Hematopoietic multipotent progenitor cell treated with erythropoietin and hydrocortisone succinate and interleukin-3 and kit ligand, for 8 days (in vitro differentiated cells): ENCODE results near the gene ANK2.
"Not testable (repeated sequence)": the region's sequence is repeated elsewhere in the genome, so short reads cannot be mapped to it uniquely, and the experiment has no call there.

Experiments used
- DNase-seq: peaks from one replicate; pipeline ENCODE4 v3.0.0-alpha.2; 2015

ANK2 gene

GRCh38 chr4:113222471-113222870 is 173.0 kb downstream of the ANK2 start:
- no peak for DNase-seq

- DNase-seq, result no peak
Observed at GRCh38 chr4:113223001-113223400, 173.5 kb downstream of the ANK2 start.

GRCh38 chr4:113232194-113232593 is 182.7 kb downstream of the ANK2 start:
- no peak for DNase-seq

- no peak for DNase-seq
Observed at GRCh38 chr4:113236916-113237315, 187.5 kb downstream of the ANK2 start.

GRCh38 chr4:113243312-113243711 is 193.9 kb downstream of the ANK2 start:
- no peak for DNase-seq

GRCh38 chr4:113244747-113245146 is 195.3 kb downstream of the ANK2 start:
- not testable (repeated sequence) for DNase-seq

- no peak for DNase-seq
Observed at GRCh38 chr4:113248320-113248719, 198.9 kb downstream of the ANK2 start.

GRCh38 chr4:113255628-113256027 is 206.2 kb downstream of the ANK2 start:
- DNase-seq, result no peak

- DNase-seq, result no peak
Observed at GRCh38 chr4:113256946-113257345, 207.5 kb downstream of the ANK2 start.

- DNase-seq, result no peak
Observed at GRCh38 chr4:113260688-113261087, 211.2 kb downstream of the ANK2 start.

GRCh38 chr4:113263274-113263673 is 213.8 kb downstream of the ANK2 start:
- DNase-seq, result no peak

GRCh38 chr4:113270520-113271319 is 221.3 kb downstream of the ANK2 start:
- DNase-seq, result no peak

- DNase-seq, result no peak
Observed at GRCh38 chr4:113272523-113272922, 223.1 kb downstream of the ANK2 start.

GRCh38 chr4:113273721-113274220 is 224.3 kb downstream of the ANK2 start:
- DNase-seq, result no peak

GRCh38 chr4:113276464-113277170 is 227.2 kb downstream of the ANK2 start:
- DNase-seq, result no peak

- DNase-seq, result peak; percentile 77
Observed at GRCh38 chr4:113278324-113278934, 229.0 kb downstream of the ANK2 start.

GRCh38 chr4:113285501-113285900 is 236.0 kb downstream of the ANK2 start:
- no peak for DNase-seq

- no peak for DNase-seq
Observed at GRCh38 chr4:113288257-113288656, 238.8 kb downstream of the ANK2 start.

- DNase-seq, result no peak
Observed at GRCh38 chr4:113288696-113289095, 239.2 kb downstream of the ANK2 start.

- no peak for DNase-seq
Observed at GRCh38 chr4:113289766-113290165, 240.3 kb downstream of the ANK2 start.

GRCh38 chr4:113290666-113291065 is 241.2 kb downstream of the ANK2 start:
- DNase-seq, result no peak

GRCh38 chr4:113292371-113293042 is 243.1 kb downstream of the ANK2 start:
- no peak for DNase-seq

- DNase-seq, result no peak
Observed at GRCh38 chr4:113293043-113293560, 243.6 kb downstream of the ANK2 start.
